Testis (tissue), 3 donors: ENCODE measurements around the gene CCDC167. TPM values are rescaled to one million over a fixed set of nuclear protein-coding genes. Genes with fewer than 3 reads are reported as not detected.

Source experiments
- DNase-seq: peaks from one replicate; pipeline ENCODE4 v3.0.0-alpha.2; 2019
- H3K27ac ChIP-seq, 2 donors: fragments of 200-600 bp; sonication (generic); one replicate each; pipeline ENCODE4 v1.5.1; 2019
- H3K27me3 ChIP-seq: fragments of 200-600 bp; sonication (generic); one replicate; pipeline ENCODE4 v1.5.1; 2019
- H3K36me3 ChIP-seq: fragments of 200-600 bp; sonication (generic); one replicate; pipeline ENCODE4 v1.5.1; 2017; ENCODE audit warnings: low read depth; ENCODE audit errors: missing control alignments
- H3K4me1 ChIP-seq: fragments of 200-600 bp; sonication (generic); one replicate; pipeline ENCODE4 v1.5.1; 2019
- H3K4me3 ChIP-seq, 2 donors: fragments of 200-600 bp; sonication (generic); one replicate each; pipeline ENCODE4 v1.5.1; 2017 to 2019
- H3K9me3 ChIP-seq: fragments of 200-600 bp; sonication (generic); one replicate; pipeline ENCODE4 v1.5.1; 2017
- POLR2A ChIP-seq: fragments of 450-650 bp; IDR thresholded peaks from one replicate; pipeline ENCODE4 v1.6.1; 2017; ENCODE audit warnings: antibody characterized with exemption, mild to moderate bottlenecking, moderate library complexity
- WGBS, 2 donors: methylation state at CpG; one replicate each; pipeline ENCODE4 v1.1.5; 2018; 5-methylcytosine and 5-hydroxymethylcytosine counted together
- intact Hi-C: fragments of 100-400 bp; cut with DNase I; formaldehyde crosslinking; loops from one replicate; pipeline ENCODE4 v1.15.1; 2023; ENCODE audit warnings: low total_unique reads
- polyA plus RNA-seq: library from polyadenylated mRNA; stranded (reverse); fragments of 350-450 nt; fragmentation: Illumina TruSeq; extraction: RNeasy Lipid Tissue Mini Kit (QIAGEN cat#74804); gene quantifications from one replicate; pipeline ENCODE4 v1.2.3, GENCODE V29; 2014; ENCODE audit warnings: low read depth, low replicate concordance; ENCODE audit not compliant: insufficient read depth
- total RNA-seq, 2 donors: library from RNA; depleted of rRNA; stranded (reverse); fragments of >200 nt; gene quantifications; one replicate each; pipeline ENCODE4 v1.2.3, GENCODE V29; 2016
- TF ChIP-seq, protein P1 (sequence below), 3 experiments: fragments of 450-650 bp in 2 of 3; fragments of 200-600 bp in 1 of 3; sonication (generic) in 1 of 3; IDR thresholded peaks; one replicate each; pipeline ENCODE4 v1.5.1; 2016 to 2019; ENCODE audit warnings: antibody characterized with exemption in 3 of 3, mild to moderate bottlenecking in 2 of 3, moderate library complexity in 1 of 3

CCDC167 gene
- total and polyA plus RNA-seq, 3 donors from 2014 or later = 65.2 to 73.5 (median 65.4) TPM

DNA sequence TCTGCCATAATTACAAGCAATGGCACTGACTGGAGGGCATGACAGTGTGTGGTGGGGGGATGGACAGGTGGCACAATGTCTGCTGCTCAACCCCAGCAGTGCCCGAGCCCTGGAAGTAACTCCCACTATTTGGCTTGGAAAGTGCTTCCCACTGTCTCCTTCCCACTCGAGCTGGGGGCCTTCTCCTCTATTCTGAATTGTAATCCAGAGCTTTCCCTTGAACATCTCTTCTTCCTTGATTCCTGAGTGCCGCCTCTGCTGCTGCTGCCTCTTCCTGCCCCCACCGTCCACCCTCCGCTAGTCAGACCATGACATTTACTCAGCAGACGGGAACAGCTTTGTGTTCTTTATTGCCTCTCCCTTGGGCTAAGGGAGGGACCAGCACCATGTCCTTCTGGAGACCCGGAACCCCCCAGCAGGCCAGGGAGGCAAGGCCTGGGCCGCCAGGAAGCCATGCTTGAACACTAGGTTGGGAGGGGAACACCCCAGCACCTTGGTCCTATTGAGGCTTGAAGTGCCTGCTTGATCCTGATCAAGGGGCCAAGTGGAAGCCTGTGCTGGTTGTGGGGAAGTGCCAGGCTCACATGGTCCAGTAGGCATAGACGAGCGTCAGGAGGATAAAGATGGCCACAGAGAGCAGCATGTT lies 17.0 kb downstream of the CCDC167 start:
- H3K36me3 ChIP-seq = no peaks in the 10 kb centered on the region
- 63 to 83% methylated on average over 10 of the region's 10 CpGs for WGBS, 2 donors
- H3K27ac ChIP-seq = no peak overlapping the region
- H3K27me3 ChIP-seq = no peaks in the 10 kb centered on the region
- H3K4me1 ChIP-seq = peaks cover 5% of the 10 kb centered on the region
- DNase-seq = no peak
- TF ChIP-seq, protein P1, sequence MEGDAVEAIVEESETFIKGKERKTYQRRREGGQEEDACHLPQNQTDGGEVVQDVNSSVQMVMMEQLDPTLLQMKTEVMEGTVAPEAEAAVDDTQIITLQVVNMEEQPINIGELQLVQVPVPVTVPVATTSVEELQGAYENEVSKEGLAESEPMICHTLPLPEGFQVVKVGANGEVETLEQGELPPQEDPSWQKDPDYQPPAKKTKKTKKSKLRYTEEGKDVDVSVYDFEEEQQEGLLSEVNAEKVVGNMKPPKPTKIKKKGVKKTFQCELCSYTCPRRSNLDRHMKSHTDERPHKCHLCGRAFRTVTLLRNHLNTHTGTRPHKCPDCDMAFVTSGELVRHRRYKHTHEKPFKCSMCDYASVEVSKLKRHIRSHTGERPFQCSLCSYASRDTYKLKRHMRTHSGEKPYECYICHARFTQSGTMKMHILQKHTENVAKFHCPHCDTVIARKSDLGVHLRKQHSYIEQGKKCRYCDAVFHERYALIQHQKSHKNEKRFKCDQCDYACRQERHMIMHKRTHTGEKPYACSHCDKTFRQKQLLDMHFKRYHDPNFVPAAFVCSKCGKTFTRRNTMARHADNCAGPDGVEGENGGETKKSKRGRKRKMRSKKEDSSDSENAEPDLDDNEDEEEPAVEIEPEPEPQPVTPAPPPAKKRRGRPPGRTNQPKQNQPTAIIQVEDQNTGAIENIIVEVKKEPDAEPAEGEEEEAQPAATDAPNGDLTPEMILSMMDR (IDR thresholded peaks at IDR 0.05) = no peak
- no peak for TF ChIP-seq POLR2A
- no peak overlapping the region for H3K4me3 ChIP-seq
- no peaks in the 10 kb centered on the region for H3K9me3 ChIP-seq
- intact Hi-C loops = no loop called here

- WGBS, 2 donors = 70 to 75% methylated on average over 15 of the region's 15 CpGs
- no peak for TF ChIP-seq POLR2A
- TF ChIP-seq, protein P1 (IDR thresholded peaks at IDR 0.05) = no peak
- H3K4me3 ChIP-seq = no peak overlapping the region
- no peak for DNase-seq
- no peaks in the 10 kb centered on the region for H3K36me3 ChIP-seq
- no peaks in the 10 kb centered on the region for H3K9me3 ChIP-seq
- peaks cover 4% of the 10 kb centered on the region for H3K4me1 ChIP-seq
- intact Hi-C loops = no loop called here
- no peaks in the 10 kb centered on the region for H3K27me3 ChIP-seq
- H3K27ac ChIP-seq = no peak overlapping the region
Observed at GRCh38 chr6:37481711-37482605, 17.7 kb downstream of the CCDC167 start.

GRCh38 chr6:37480951-37481534 lies 18.6 kb downstream of the CCDC167 start:
- intact Hi-C loops = no loop called here
- Histone ChIP-seq H3K4me1 (peaks cover 9% of the 10 kb centered on the region), H3K27ac (no peak overlapping the region), H3K36me3 (no peaks in the 10 kb centered on the region), H3K4me3 (no peak overlapping the region), H3K27me3 (no peaks in the 10 kb centered on the region), H3K9me3 (no peaks in the 10 kb centered on the region)
- TF ChIP-seq, protein P1 (IDR thresholded peaks at IDR 0.05) = no peak
- TF ChIP-seq POLR2A = no peak
- WGBS, 2 donors = 52 to 79% methylated on average over 6 to 7 of the region's 7 CpGs
- no peak for DNase-seq

DNA sequence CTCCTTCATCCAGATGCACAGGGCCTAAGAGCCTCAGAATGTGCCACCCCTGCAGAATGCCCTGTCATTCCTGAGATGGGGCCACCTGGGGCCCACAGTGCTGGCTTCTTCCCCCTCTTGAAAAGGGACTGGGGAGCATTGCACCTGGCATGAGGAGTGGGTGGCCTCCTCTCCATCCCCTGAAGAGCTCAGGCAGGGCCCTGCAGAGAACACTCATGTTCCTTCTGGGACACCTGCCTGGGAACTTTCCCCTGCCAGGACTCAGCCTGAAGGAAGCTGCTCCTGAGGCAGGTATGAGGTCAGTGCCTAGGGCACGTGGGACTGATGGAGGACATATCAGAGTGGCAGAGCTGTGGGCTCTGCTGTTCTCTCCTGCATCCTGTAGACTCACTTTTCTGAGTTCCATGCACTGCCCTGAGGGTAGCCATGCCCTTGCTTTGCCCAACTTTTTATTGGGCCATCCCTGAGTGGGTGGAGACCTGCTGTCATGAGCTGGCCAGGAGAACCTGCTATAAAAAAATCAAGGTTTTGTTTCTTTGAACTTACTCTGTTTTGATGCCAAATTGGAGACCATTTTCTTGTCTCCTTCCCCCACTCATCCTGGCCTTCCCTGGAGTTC lies 19.5 kb downstream of the CCDC167 start:
- no peak overlapping the region for H3K27ac ChIP-seq
- H3K4me1 ChIP-seq = peaks cover 9% of the 10 kb centered on the region
- WGBS, 2 donors = 86 to 90% methylated on average over 1 of the region's 1 CpG
- no peak for DNase-seq
- no peaks in the 10 kb centered on the region for H3K36me3 ChIP-seq
- no peak overlapping the region for H3K4me3 ChIP-seq
- TF ChIP-seq, protein P1 (IDR thresholded peaks at IDR 0.05) = no peak
- TF ChIP-seq POLR2A = no peak
- H3K9me3 ChIP-seq = no peaks in the 10 kb centered on the region
- intact Hi-C loops = no loop called here
- no peaks in the 10 kb centered on the region for H3K27me3 ChIP-seq
